Nephron (organoid): ENCODE data around the gene MGMT.

Experiments
- H3K27ac Mint-ChIP-seq, 3 experiments: 2 replicates each; pipeline ENCODE4 v1.8.0; 2020; ENCODE audit warnings: mixed read lengths in 3 of 3, mild to moderate bottlenecking in 2 of 3, moderate library complexity in 1 of 3
- H3K27me3 Mint-ChIP-seq: 2 replicates; pipeline ENCODE4 v1.8.0; 2021; ENCODE audit warnings: low read depth, mild to moderate bottlenecking, moderate library complexity, mixed read lengths
- H3K36me3 Mint-ChIP-seq: 2 replicates; pipeline ENCODE4 v1.8.0; 2020; ENCODE audit warnings: low read depth, mixed read lengths
- H3K4me1 Mint-ChIP-seq: 2 replicates; pipeline ENCODE4 v1.8.0; 2020; ENCODE audit warnings: mixed read lengths
- H3K4me3 Mint-ChIP-seq, 3 experiments: 2 replicates each; pipeline ENCODE4 v1.8.0; 2020; ENCODE audit warnings: mild to moderate bottlenecking in 3 of 3, mixed read lengths in 3 of 3, moderate library complexity in 2 of 3
- H3K9me3 Mint-ChIP-seq: 2 replicates; pipeline ENCODE4 v1.8.0; 2020; ENCODE audit warnings: mixed read lengths
- CTCF ChIP-seq, 3 experiments: fragments of 200-600 bp; sonication (generic); IDR thresholded peaks; one replicate each; pipeline ENCODE4 v1.5.0; 2021; ENCODE audit warnings: antibody characterized with exemption in 3 of 3; ENCODE audit not compliant: unreplicated experiment in 3 of 3

The MGMT gene

GRCh38 chr10:129777687-129778086 lies 310.6 kb downstream of the MGMT start:
- Mint-ChIP-seq H3K36me3 (no peaks in the 10 kb centered on the region), H3K4me1 (no peaks in the 10 kb centered on the region), H3K27ac (no peak overlapping the region), H3K4me3 (no peak overlapping the region), H3K9me3 (no peaks in the 10 kb centered on the region), H3K27me3 (peaks cover 9% of the 10 kb centered on the region)
- TF ChIP-seq CTCF (IDR thresholded peaks at IDR 0.05; ENCODE audit: unreplicated experiment in 3 of 3): no peak

GRCh38 chr10:129778571-129778970 lies 311.5 kb downstream of the MGMT start:
- H3K9me3 Mint-ChIP-seq: no peaks in the 10 kb centered on the region
- H3K36me3 Mint-ChIP-seq: no peaks in the 10 kb centered on the region
- TF ChIP-seq CTCF (IDR thresholded peaks at IDR 0.05; ENCODE audit: unreplicated experiment in 3 of 3): no peak
- H3K27me3 Mint-ChIP-seq: peaks cover 9% of the 10 kb centered on the region
- no peak overlapping the region for H3K4me3 Mint-ChIP-seq
- no peak overlapping the region for H3K27ac Mint-ChIP-seq
- no peaks in the 10 kb centered on the region for H3K4me1 Mint-ChIP-seq

- Mint-ChIP-seq H3K27ac (no peak overlapping the region), H3K9me3 (no peaks in the 10 kb centered on the region)
These were observed 312.4 kb downstream of the MGMT start for GRCh38 chr10:129779126-129780111.

GRCh38 chr10:129780198-129780597 lies 313.2 kb downstream of the MGMT start:
- no peaks in the 10 kb centered on the region for H3K9me3 Mint-ChIP-seq
- H3K36me3 Mint-ChIP-seq: no peaks in the 10 kb centered on the region
- H3K27me3 Mint-ChIP-seq: peaks cover 9% of the 10 kb centered on the region
- no peak overlapping the region for H3K27ac Mint-ChIP-seq
- H3K4me3 Mint-ChIP-seq: no peak overlapping the region
- no peak for TF ChIP-seq CTCF (IDR thresholded peaks at IDR 0.05; ENCODE audit: unreplicated experiment in 3 of 3)
- no peaks in the 10 kb centered on the region for H3K4me1 Mint-ChIP-seq

More at GRCh38 chr10:129779126-129780111, 312.4 kb downstream of the MGMT start:
- Mint-ChIP-seq H3K27me3 (peaks cover 9% of the 10 kb centered on the region), H3K4me1 (no peaks in the 10 kb centered on the region), H3K4me3 (no peak overlapping the region), H3K36me3 (no peaks in the 10 kb centered on the region)
- TF ChIP-seq CTCF (IDR thresholded peaks at IDR 0.05; ENCODE audit: unreplicated experiment in 3 of 3): no peak

GRCh38 chr10:129780901-129781795 lies 314.1 kb downstream of the MGMT start:
- H3K27me3 Mint-ChIP-seq: peaks cover 9% of the 10 kb centered on the region
- H3K27ac Mint-ChIP-seq: no peak overlapping the region
- no peak overlapping the region for H3K4me3 Mint-ChIP-seq
- no peaks in the 10 kb centered on the region for H3K9me3 Mint-ChIP-seq
- TF ChIP-seq CTCF (IDR thresholded peaks at IDR 0.05; ENCODE audit: unreplicated experiment in 3 of 3): no peak
- H3K36me3 Mint-ChIP-seq: no peaks in the 10 kb centered on the region
- no peaks in the 10 kb centered on the region for H3K4me1 Mint-ChIP-seq
